Keratinocyte (primary cell): Measurements from ENCODE around the gene ATPAF2. TPM values are rescaled to one million over a fixed set of nuclear protein-coding genes. Genes with fewer than 3 reads are reported as not detected.

ENCODE experiments used
- DNase-seq: peaks from one replicate; pipeline ENCODE4 v3.0.0-alpha.2; 2011; ENCODE audit warnings: low read depth, missing footprints, low spot score
- FAIRE-seq: peaks from 2 replicates; lab custom pipeline; 2011; peaks lifted over from hg19 to GRCh38; lab: Jason Lieb, UNC
- H2AFZ ChIP-seq: 2 replicates; pipeline ENCODE4 v1.6.0; 2012; ENCODE audit warnings: low read length, control low read depth, inconsistent platforms; ENCODE audit not compliant: control insufficient read depth
- H3K27ac ChIP-seq: 2 replicates; pipeline ENCODE4 v1.5.1; 2011; ENCODE audit warnings: low read length; ENCODE audit not compliant: control insufficient read depth, insufficient read depth
- H3K27me3 ChIP-seq: 3 replicates; pipeline ENCODE4 v1.6.0; 2011; ENCODE audit warnings: low read length; ENCODE audit not compliant: control insufficient read depth, insufficient read depth; ENCODE audit errors: extremely low read depth
- H3K36me3 ChIP-seq, 2 experiments: 2 replicates in 1 of 2; 3 replicates in 1 of 2; pipeline ENCODE4 v1.5.1; 2011; ENCODE audit warnings: low read length in 2 of 2, mild to moderate bottlenecking in 1 of 2; ENCODE audit not compliant: control insufficient read depth in 2 of 2, insufficient read depth in 2 of 2; ENCODE audit errors: extremely low read depth in 1 of 2
- H3K4me1 ChIP-seq: 3 replicates; pipeline ENCODE4 v1.5.1; 2011; ENCODE audit warnings: low read length; ENCODE audit not compliant: control insufficient read depth, insufficient read depth; ENCODE audit errors: extremely low read depth
- H3K4me2 ChIP-seq: 3 replicates; pipeline ENCODE4 v1.6.0; 2011; ENCODE audit warnings: low read depth, low read length; ENCODE audit not compliant: control insufficient read depth, insufficient read depth; ENCODE audit errors: extremely low read depth
- H3K4me3 ChIP-seq, 3 experiments: fragments of 200-600 bp in 1 of 3; sonication (generic) in 1 of 3; 2 replicates in 2 of 3; 3 replicates in 1 of 3; pipeline ENCODE4 v1.5.1; 2011 to 2016; ENCODE audit warnings: low read length in 3 of 3, mild to moderate bottlenecking in 3 of 3, control low read depth in 2 of 3, inconsistent platforms in 1 of 3, low read depth in 1 of 3, mixed read lengths in 1 of 3, mixed run types in 1 of 3, moderate library complexity in 1 of 3; ENCODE audit not compliant: control insufficient read depth in 2 of 3, insufficient read depth in 2 of 3; ENCODE audit errors: extremely low read depth in 1 of 3
- H3K79me2 ChIP-seq: 2 replicates; pipeline ENCODE4 v1.6.0; 2012; ENCODE audit warnings: low read length; ENCODE audit not compliant: control insufficient read depth, insufficient read depth
- H3K9ac ChIP-seq: 3 replicates; pipeline ENCODE4 v1.6.0; 2011; ENCODE audit warnings: low read length; ENCODE audit not compliant: control insufficient read depth, insufficient read depth; ENCODE audit errors: extremely low read depth
- H3K9me1 ChIP-seq: 3 replicates; pipeline ENCODE4 v1.6.0; 2011; ENCODE audit warnings: low read length; ENCODE audit not compliant: control insufficient read depth, insufficient read depth; ENCODE audit errors: extremely low read depth
- H3K9me3 ChIP-seq: 2 replicates; pipeline ENCODE4 v1.5.1; 2012; ENCODE audit warnings: low read depth, low read length; ENCODE audit not compliant: control insufficient read depth
- H4K20me1 ChIP-seq: 3 replicates; pipeline ENCODE4 v1.6.0; 2011; ENCODE audit warnings: low read length; ENCODE audit not compliant: control insufficient read depth, insufficient read depth; ENCODE audit errors: extremely low read depth
- EZH2 ChIP-seq: IDR thresholded peaks from one replicate; pipeline ENCODE4 v1.6.1; 2012; ENCODE audit warnings: inconsistent platforms, mild to moderate bottlenecking, low read length, moderate library complexity
- dilution Hi-C: fragments of 300-500 bp; cut with MboI; formaldehyde crosslinking; loops from one replicate; pipeline ENCODE4 v1.7.0; 2020; ENCODE audit warnings: low sequenced_read_pairs; ENCODE audit not compliant: extremely low pct_ligation_motif_present
- polyA plus RNA-seq, 5 experiments: library from polyadenylated mRNA; depleted of rRNA in 3 of 5; stranded (reverse) in 3 of 5; stranded (forward) in 1 of 5; unstranded in 1 of 5; fragments of >200 nt; gene quantifications; 1 replicate in 1 of 5; 2 replicates in 3 of 5; 3 replicates in 1 of 5; pipeline versions ENCODE4 v1.2.1 to v1.2.3, GENCODE V29; 2011 to 2012; ENCODE audit warnings: missing spikeins in 2 of 5, low read depth in 1 of 5, low replicate concordance in 1 of 5
- TF ChIP-seq, protein P1 (sequence below), 3 experiments: IDR thresholded peaks in 1 of 3; conservative IDR thresholded peaks in 1 of 3; optimal IDR thresholded peaks in 1 of 3; 2 replicates in 2 of 3; 3 replicates in 1 of 3; pipeline versions ENCODE3 to v1.5.1; 2011; ENCODE audit warnings: low read length in 3 of 3, mild to moderate bottlenecking in 3 of 3, moderate library complexity in 2 of 3, control low read depth in 1 of 3, inconsistent platforms in 1 of 3; ENCODE audit not compliant: insufficient read depth in 2 of 3; ENCODE audit errors: extremely low read depth in 1 of 3

ATPAF2 gene
- polyA plus RNA-seq, 1 donor (not counting 4 experiments of a cell fraction or from before 2014, with no cell fraction given), result 24.4 TPM

DNA sequence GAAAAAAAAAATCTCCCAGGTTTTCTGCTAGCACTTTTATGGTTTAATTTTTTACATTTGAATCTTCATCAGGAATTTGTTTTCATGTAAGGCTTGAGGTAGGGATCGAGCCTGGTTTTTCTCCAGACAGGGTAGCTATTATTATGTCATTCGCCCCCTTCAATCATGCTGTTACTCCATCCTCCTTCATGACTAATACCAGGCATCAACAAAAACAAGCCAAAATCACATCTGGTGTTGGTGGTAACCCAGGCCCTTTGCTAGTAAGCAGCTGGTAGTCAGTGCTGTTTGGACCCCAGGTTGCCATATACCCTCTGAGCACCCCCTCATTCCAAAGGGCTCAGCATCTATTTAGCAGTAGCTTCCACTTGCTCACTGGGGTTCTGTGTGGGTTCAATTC lies 36.8 kb downstream of the ATPAF2 start:
- Histone ChIP-seq H3K36me3 (no peaks in the 10 kb centered on the region), H3K27me3 (no peaks in the 10 kb centered on the region), H4K20me1 (no peaks in the 10 kb centered on the region), H3K4me2 (no peak overlapping the region), H3K9ac (no peak overlapping the region), H3K79me2 (no peaks in the 10 kb centered on the region), H3K4me1 (peaks cover 5% of the 10 kb centered on the region), H3K4me3 (no peak overlapping the region), H3K9me1 (no peaks in the 10 kb centered on the region), H3K9me3 (no peaks in the 10 kb centered on the region), H3K27ac (no peak overlapping the region), H2AFZ (no peak overlapping the region)
- no peak for TF ChIP-seq EZH2
- TF ChIP-seq, protein P1, sequence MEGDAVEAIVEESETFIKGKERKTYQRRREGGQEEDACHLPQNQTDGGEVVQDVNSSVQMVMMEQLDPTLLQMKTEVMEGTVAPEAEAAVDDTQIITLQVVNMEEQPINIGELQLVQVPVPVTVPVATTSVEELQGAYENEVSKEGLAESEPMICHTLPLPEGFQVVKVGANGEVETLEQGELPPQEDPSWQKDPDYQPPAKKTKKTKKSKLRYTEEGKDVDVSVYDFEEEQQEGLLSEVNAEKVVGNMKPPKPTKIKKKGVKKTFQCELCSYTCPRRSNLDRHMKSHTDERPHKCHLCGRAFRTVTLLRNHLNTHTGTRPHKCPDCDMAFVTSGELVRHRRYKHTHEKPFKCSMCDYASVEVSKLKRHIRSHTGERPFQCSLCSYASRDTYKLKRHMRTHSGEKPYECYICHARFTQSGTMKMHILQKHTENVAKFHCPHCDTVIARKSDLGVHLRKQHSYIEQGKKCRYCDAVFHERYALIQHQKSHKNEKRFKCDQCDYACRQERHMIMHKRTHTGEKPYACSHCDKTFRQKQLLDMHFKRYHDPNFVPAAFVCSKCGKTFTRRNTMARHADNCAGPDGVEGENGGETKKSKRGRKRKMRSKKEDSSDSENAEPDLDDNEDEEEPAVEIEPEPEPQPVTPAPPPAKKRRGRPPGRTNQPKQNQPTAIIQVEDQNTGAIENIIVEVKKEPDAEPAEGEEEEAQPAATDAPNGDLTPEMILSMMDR (optimal IDR thresholded peaks at IDR 0.05 in 1 of 3, IDR thresholded peaks at IDR 0.05 in 1 of 3, conservative IDR thresholded peaks at IDR 0.05 in 1 of 3; ENCODE audit: extremely low read depth in 1 of 3, insufficient read depth in 2 of 3, low read length in 3 of 3), result no peak
- FAIRE-seq, result no peak
- no peak for DNase-seq
- dilution Hi-C loops, result no loop called here

DNA sequence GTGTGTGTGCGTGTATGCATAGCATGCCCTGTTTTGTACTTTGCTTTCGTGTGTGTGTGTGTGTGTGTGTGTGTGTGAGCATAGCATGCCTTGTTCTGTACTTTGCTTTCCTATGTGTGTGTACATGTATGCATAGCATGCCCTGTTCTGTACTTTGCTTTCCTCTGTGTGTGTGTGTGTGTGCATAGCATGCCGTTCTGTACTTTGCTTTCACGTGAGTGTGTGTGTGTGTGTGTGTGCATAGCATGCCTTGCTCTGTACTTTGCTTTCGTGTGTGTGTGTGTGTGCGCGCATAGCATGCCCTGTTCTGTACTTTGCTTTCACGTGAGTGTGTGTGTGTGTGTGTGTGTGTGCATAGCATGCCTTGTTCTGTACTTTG lies 38.9 kb downstream of the ATPAF2 start:
- H3K9me1 ChIP-seq, result no peaks in the 10 kb centered on the region
- no peaks in the 10 kb centered on the region for H3K79me2 ChIP-seq
- H3K4me3 ChIP-seq, result no peak overlapping the region
- no peak for FAIRE-seq
- H3K27me3 ChIP-seq, result no peaks in the 10 kb centered on the region
- no peak overlapping the region for H3K9ac ChIP-seq
- dilution Hi-C loops, result no loop called here
- H3K4me2 ChIP-seq, result no peak overlapping the region
- H2AFZ ChIP-seq, result no peak overlapping the region
- H4K20me1 ChIP-seq, result no peaks in the 10 kb centered on the region
- DNase-seq, result no peak
- no peaks in the 10 kb centered on the region for H3K9me3 ChIP-seq
- no peaks in the 10 kb centered on the region for H3K36me3 ChIP-seq
- H3K27ac ChIP-seq, result no peak overlapping the region
- peaks cover 2% of the 10 kb centered on the region for H3K4me1 ChIP-seq
- TF ChIP-seq EZH2, result no peak
- TF ChIP-seq, protein P1 (optimal IDR thresholded peaks at IDR 0.05 in 1 of 3, IDR thresholded peaks at IDR 0.05 in 1 of 3, conservative IDR thresholded peaks at IDR 0.05 in 1 of 3; ENCODE audit: extremely low read depth in 1 of 3, insufficient read depth in 2 of 3, low read length in 3 of 3), result no peak
